GM12878 (cell line): ENCODE results near the gene CDC27. TPM values are rescaled to one million over a fixed set of nuclear protein-coding genes. Genes with fewer than 3 reads are reported as not detected.

Experiments
- ATAC-seq: fragments of 200-7000 bp; cut with Tn5 transposase; 3 replicates; pipeline ENCODE4 v1.9.1; 2020; ENCODE audit warnings: mild to moderate bottlenecking, moderate library complexity
- BruUV-seq: library from RNA; stranded (reverse); fragments of 400-500 nt; replicated peaks from 2 replicates; lab custom pipeline; 2021; lab: Mats Ljungman, UMichigan
- CTCF ChIA-PET: fragments of 300-600 bp; sonication (Branson Sonifier 250); formaldehyde crosslinking; extraction: SDS; loops from one replicate; lab custom pipeline; 2021; ENCODE audit warnings: inconsistent platforms; lab: Yijun Ruan, JAX
- POLR2A ChIA-PET: fragments of 350-600 bp; formaldehyde crosslinking; extraction: SDS; loops from one replicate; lab custom pipeline; 2021; ENCODE audit warnings: inconsistent platforms; lab: Charles Lee
- RAD21 ChIA-PET: fragments of 300-600 bp; sonication (Branson Sonifier 250); formaldehyde crosslinking; loops from one replicate; lab custom pipeline; 2023; ENCODE audit warnings: antibody characterized with exemption; ENCODE audit not compliant: unreplicated experiment; lab: Charles Lee
- SMC1A ChIA-PET: fragments of 300-600 bp; sonication (Branson Sonifier 250); formaldehyde crosslinking; loops from one replicate; lab custom pipeline; 2023; ENCODE audit not compliant: unreplicated experiment, uncharacterized antibody; lab: Charles Lee
- DNase-seq: peaks from one replicate; pipeline ENCODE4 v3.0.0-alpha.2; 2011; ENCODE audit warnings: low read depth, low spot score
- FAIRE-seq: peaks from 3 replicates; lab custom pipeline; 2011; peaks lifted over from hg19 to GRCh38; lab: Jason Lieb, UNC
- H2AFZ ChIP-seq: 2 replicates; pipeline ENCODE4 v1.6.0; 2011; ENCODE audit warnings: low read depth, low read length, control low read depth; ENCODE audit not compliant: control insufficient read depth
- H3K27ac ChIP-seq: 2 replicates; pipeline ENCODE4 v1.5.1; 2011; ENCODE audit warnings: control low read depth; ENCODE audit not compliant: control insufficient read depth, insufficient read depth
- H3K27me3 ChIP-seq, 2 experiments: replicated peaks in 1 of 2; 2 replicates each; pipeline versions ENCODE4 v1.6.0 to v1.6.1; 2011; ENCODE audit warnings: low read length in 1 of 2; ENCODE audit not compliant: control insufficient read depth in 2 of 2, insufficient read depth in 2 of 2
- H3K36me3 ChIP-seq, 2 experiments: 2 replicates each; pipeline ENCODE4 v1.5.1; 2011; ENCODE audit warnings: low read length in 1 of 2; ENCODE audit not compliant: control insufficient read depth in 2 of 2, insufficient read depth in 2 of 2
- H3K4me1 ChIP-seq: 2 replicates; pipeline ENCODE4 v1.6.1; 2011; ENCODE audit warnings: mild to moderate bottlenecking, low read length, moderate library complexity, mixed read lengths; ENCODE audit not compliant: control insufficient read depth, insufficient read depth
- H3K4me2 ChIP-seq: 2 replicates; pipeline ENCODE4 v1.6.0; 2011; ENCODE audit warnings: control low read depth; ENCODE audit not compliant: control insufficient read depth, insufficient read depth
- H3K4me3 ChIP-seq: fragments of 200-600 bp; sonication (generic); 2 replicates; pipeline ENCODE4 v1.5.1; 2016
- H3K79me2 ChIP-seq: 2 replicates; pipeline ENCODE4 v1.6.0; 2011; ENCODE audit warnings: low read length; ENCODE audit not compliant: control insufficient read depth, insufficient read depth
- H3K9ac ChIP-seq: 2 replicates; pipeline ENCODE4 v1.8.0; 2011; ENCODE audit warnings: low read length, control low read depth, mixed read lengths; ENCODE audit not compliant: control insufficient read depth, insufficient read depth
- H3K9me3 ChIP-seq: replicated peaks from 3 replicates; pipeline ENCODE4 v1.5.1; 2011; ENCODE audit warnings: mild to moderate bottlenecking, low read length; ENCODE audit not compliant: control insufficient read depth, insufficient read depth
- H4K20me1 ChIP-seq: 2 replicates; pipeline ENCODE4 v1.6.0; 2011; ENCODE audit not compliant: control insufficient read depth, insufficient read depth
- CREB1 ChIP-seq: IDR thresholded peaks from 2 replicates; pipeline ENCODE4 v1.6.1; 2012; ENCODE audit warnings: low read depth, mild to moderate bottlenecking, inconsistent platforms
- E2F8 ChIP-seq: fragments of 450-650 bp; IDR thresholded peaks from 2 replicates; pipeline ENCODE4 v1.6.1; 2018; ENCODE audit warnings: mild to moderate bottlenecking, low read depth, moderate library complexity; ENCODE audit not compliant: partially characterized antibody
- LARP7 ChIP-seq: fragments of 450-650 bp; IDR thresholded peaks from 2 replicates; pipeline ENCODE4 v1.6.1; 2017; ENCODE audit warnings: mild to moderate bottlenecking
- REST ChIP-seq: IDR thresholded peaks from 2 replicates; pipeline ENCODE4 v1.6.1; 2012; ENCODE audit warnings: mild to moderate bottlenecking, low read depth, low read length
- SIN3A ChIP-seq: IDR thresholded peaks from 2 replicates; pipeline ENCODE4 v1.6.1; 2012; ENCODE audit warnings: low read depth, low read length, improper control_type of control experiment
- SMARCA5 ChIP-seq: fragments of 450-650 bp; IDR thresholded peaks from 2 replicates; pipeline ENCODE4 v1.6.1; 2017; ENCODE audit warnings: mild to moderate bottlenecking
- SMC3 ChIP-seq: IDR thresholded peaks from 2 replicates; pipeline ENCODE4 v1.6.1; 2011; ENCODE audit warnings: low read length, improper control_type of control experiment, borderline replicate concordance
- SREBF1 ChIP-seq: IDR thresholded peaks from 2 replicates; pipeline ENCODE4 v1.6.1; 2012; ENCODE audit warnings: mild to moderate bottlenecking, low read length
- ZBED1 ChIP-seq: IDR thresholded peaks from 2 replicates; pipeline ENCODE4 v1.6.1; 2016; ENCODE audit warnings: borderline replicate concordance
- ZNF24 ChIP-seq: fragments of 450-650 bp; IDR thresholded peaks from 2 replicates; pipeline ENCODE4 v1.6.1; 2017; ENCODE audit warnings: antibody characterized with exemption, mild to moderate bottlenecking
- ZNF687 ChIP-seq: fragments of 450-650 bp; IDR thresholded peaks from 2 replicates; pipeline ENCODE4 v1.6.1; 2017; ENCODE audit warnings: mild to moderate bottlenecking, moderate library complexity
- WGBS: methylation state at CpG from one replicate; pipeline ENCODE4 v1.1.6; 2016; ENCODE audit warnings: low lambda C conversion rate; ENCODE audit not compliant: insufficient replicate concordance, insufficient coverage; ENCODE audit errors: missing lambda C conversion rate; 5-methylcytosine and 5-hydroxymethylcytosine counted together
- in situ Hi-C: fragments of 300-500 bp; cut with MboI; formaldehyde crosslinking; loops from 9 replicates; pipeline ENCODE4 v1.14.3; 2018; ENCODE audit warnings: mixed read lengths
- intact Hi-C: fragments of 100-400 bp; cut with micrococcal nuclease; formaldehyde crosslinking; loops from one replicate; pipeline ENCODE4 v1.14.2; 2022; ENCODE audit not compliant: unreplicated experiment
- polyA plus RNA-seq, 11 experiments: library from polyadenylated mRNA; depleted of rRNA in 4 of 11; unstranded in 6 of 11; stranded (reverse) in 5 of 11; fragments of >200 nt; fragmentation: Nextera tagmentation in 4 of 11; fragmentation: Illumina TruSeq in 1 of 11; extraction: Ambion mirVana in 4 of 11; extraction: Trizol in 1 of 11; gene quantifications; 1 replicate in 1 of 11; 2 replicates in 10 of 11; pipeline versions ENCODE4 v1.2.1 to v1.2.3, GENCODE V29; 2011 to 2016; ENCODE audit warnings: inconsistent platforms in 2 of 11, missing spikeins in 2 of 11, low read depth in 1 of 11
- total RNA-seq, 4 experiments: library from RNA; depleted of rRNA in 3 of 4; stranded (reverse); fragments of >200 nt in 3 of 4; fragmentation: Illumina TruSeq in 1 of 4; extraction: Trizol in 1 of 4; gene quantifications; 2 replicates each; pipeline versions ENCODE4 v1.2.1 to v1.2.3, GENCODE V29; 2013 to 2021

CDC27 gene
- total and polyA plus RNA-seq, 10 of the 15 experiments (the other 5 are each of a cell fraction or from before 2014, with no cell fraction given) = 23.2 to 138 (median 97.8) TPM

- TF ChIP-seq ZNF687 = peak; percentile 65
- TF ChIP-seq SMC3 = peak; percentile 100
Measured at GRCh38 chr17:47229535-47230443, 40.7 kb upstream of the CDC27 start (continued).

GRCh38 chr17:47227862-47228261, 38.8 kb upstream of the CDC27 start:
- Histone ChIP-seq H4K20me1 (no peaks in the 10 kb centered on the region), H3K9ac (no peak overlapping the region), H3K9me3 (no peaks in the 10 kb centered on the region; the same call in 2 of the 3 replicates), H3K4me2 (no peak overlapping the region), H3K27ac (no peak overlapping the region), H3K4me3 (no peak overlapping the region), H3K36me3 (no peaks in the 10 kb centered on the region), H3K27me3 (no peaks in the 10 kb centered on the region; a peak in 1 of 4 replicates), H2AFZ (no peak overlapping the region), H3K79me2 (no peaks in the 10 kb centered on the region), H3K4me1 (peaks cover 18% of the 10 kb centered on the region)
- ChIA-PET CTCF (interaction anchor here (0.6 to 4.8 kb wide), 4 partner anchors 8 to 387 kb away, joined by 4 to 227 read pairs (median 34); no protein-coding TSS in a partner anchor), RAD21 (interaction anchor here (4.5 kb wide), 1 partner anchor 87 kb away, joined by 158 read pairs; no protein-coding TSS in a partner anchor), SMC1A (interaction anchor here (4.5 to 5.8 kb wide), 3 partner anchors 21 to 87 kb away, joined by 79 to 175 read pairs (median 110); partner anchors contain the start of gene MYL4), POLR2A (no interaction called here)
- no peak for DNase-seq
- no TSS peak for BruUV-seq
- WGBS = 12% methylated on average over 2 of the region's 2 CpGs
- FAIRE-seq = no peak
- ATAC-seq = no peak
- intact Hi-C loops (no loop called here), in situ Hi-C loops (no loop called here)
- TF ChIP-seq ZNF24 (no peak), E2F8 (no peak), SIN3A (no peak), LARP7 (no peak), SREBF1 (no peak), SMC3 (no peak), REST (no peak), SMARCA5 (no peak), CREB1 (no peak), ZBED1 (no peak)
